H9 (cell line): ENCODE data around the gene CD164. TPM values are rescaled to one million over a fixed set of nuclear protein-coding genes. Genes with fewer than 3 reads are reported as not detected.

Experiments
- DNase-seq: peaks from one replicate; pipeline ENCODE4 v3.0.0-alpha.2; 2017
- H2AFZ ChIP-seq: one replicate; pipeline ENCODE4 v1.6.1; 2013; ENCODE audit warnings: mild to moderate bottlenecking, low read length, control low read depth, moderate library complexity
- H2AK5ac ChIP-seq: 2 replicates; pipeline ENCODE4 v1.6.1; 2013; ENCODE audit warnings: low read length, control low read depth, mixed read lengths; ENCODE audit not compliant: insufficient read length
- H2BK120ac ChIP-seq: one replicate; pipeline ENCODE4 v1.6.1; 2013; ENCODE audit warnings: low read depth, mild to moderate bottlenecking, low read length, control low read depth, inconsistent platforms; ENCODE audit not compliant: poor library complexity, severe bottlenecking
- H2BK12ac ChIP-seq: 2 replicates; pipeline ENCODE4 v1.6.1; 2013; ENCODE audit warnings: low read length, control low read depth, mixed read lengths, low read depth; ENCODE audit not compliant: insufficient read length
- H2BK15ac ChIP-seq: 2 replicates; pipeline ENCODE4 v1.6.1; 2013; ENCODE audit warnings: low read depth, low read length, control low read depth
- H2BK20ac ChIP-seq: one replicate; pipeline ENCODE4 v1.6.1; 2013; ENCODE audit warnings: low read depth, mild to moderate bottlenecking, low read length, control low read depth, inconsistent platforms; ENCODE audit not compliant: poor library complexity, severe bottlenecking
- H2BK5ac ChIP-seq: 2 replicates; pipeline ENCODE4 v1.6.1; 2013; ENCODE audit warnings: low read length, control low read depth, mixed read lengths; ENCODE audit not compliant: insufficient read length
- H3K14ac ChIP-seq: 2 replicates; pipeline ENCODE4 v1.6.1; 2013; ENCODE audit warnings: low read length, control low read depth; ENCODE audit not compliant: insufficient read depth
- H3K18ac ChIP-seq: 2 replicates; pipeline ENCODE4 v1.6.1; 2013; ENCODE audit warnings: low read depth, mild to moderate bottlenecking, mixed read lengths, low read length, control low read depth; ENCODE audit not compliant: insufficient read length
- H3K23ac ChIP-seq: 2 replicates; pipeline ENCODE4 v1.6.1; 2013; ENCODE audit warnings: low read length, control low read depth, mixed read lengths, low read depth; ENCODE audit not compliant: insufficient read length
- H3K23me2 ChIP-seq: 2 replicates; pipeline ENCODE4 v1.6.1; 2013; ENCODE audit warnings: low read depth, mild to moderate bottlenecking, mixed read lengths, low read length, control low read depth; ENCODE audit not compliant: insufficient read length, poor library complexity, severe bottlenecking
- H3K27ac ChIP-seq: 2 replicates; pipeline ENCODE4 v1.5.1; 2013; ENCODE audit warnings: low read length, control low read depth, mixed read lengths, low read depth; ENCODE audit not compliant: insufficient read length
- H3K27me3 ChIP-seq: 2 replicates; pipeline ENCODE4 v1.6.1; 2013; ENCODE audit warnings: low read length, control low read depth, inconsistent platforms; ENCODE audit not compliant: insufficient read depth
- H3K4ac ChIP-seq: 2 replicates; pipeline ENCODE4 v1.6.1; 2013; ENCODE audit warnings: low read depth, mild to moderate bottlenecking, control low read depth, inconsistent platforms, low read length, moderate library complexity
- H3K4me1 ChIP-seq: 2 replicates; pipeline ENCODE4 v1.6.1; 2013; ENCODE audit warnings: low read length, control low read depth, inconsistent platforms; ENCODE audit not compliant: insufficient read depth
- H3K4me2 ChIP-seq: 2 replicates; pipeline ENCODE4 v1.6.1; 2013; ENCODE audit warnings: low read length, control low read depth, mixed read lengths; ENCODE audit not compliant: insufficient read length, insufficient read depth
- H3K56ac ChIP-seq: 2 replicates; pipeline ENCODE4 v1.6.1; 2013; ENCODE audit warnings: low read depth, mild to moderate bottlenecking, mixed read lengths, low read length, control low read depth; ENCODE audit not compliant: insufficient read length
- H3K79me1 ChIP-seq: 2 replicates; pipeline ENCODE4 v1.6.1; 2013; ENCODE audit warnings: low read depth, mild to moderate bottlenecking, moderate library complexity, low read length, control low read depth, inconsistent platforms; ENCODE audit not compliant: insufficient read depth, poor library complexity, severe bottlenecking
- H3K79me2 ChIP-seq: 2 replicates; pipeline ENCODE4 v1.6.1; 2013; ENCODE audit warnings: low read length, control low read depth, inconsistent platforms; ENCODE audit not compliant: insufficient read depth
- H3K9ac ChIP-seq: 2 replicates; pipeline ENCODE4 v1.6.1; 2013; ENCODE audit warnings: low read length, control low read depth, mixed read lengths; ENCODE audit not compliant: insufficient read length; ENCODE audit errors: extremely low read depth
- H3K9me3 ChIP-seq: one replicate; pipeline ENCODE4 v1.6.1; 2013; ENCODE audit warnings: low read depth, low read length, inconsistent platforms; ENCODE audit not compliant: control insufficient read depth
- H3T11ph ChIP-seq: one replicate; pipeline ENCODE4 v1.6.1; 2013; ENCODE audit warnings: mild to moderate bottlenecking, low read length, control low read depth, inconsistent platforms
- H4K20me1 ChIP-seq: one replicate; pipeline ENCODE4 v1.6.1; 2013; ENCODE audit not compliant: control insufficient read depth, insufficient read length, insufficient read depth
- H4K5ac ChIP-seq: 2 replicates; pipeline ENCODE4 v1.6.1; 2013; ENCODE audit warnings: low read depth, mild to moderate bottlenecking, mixed read lengths, low read length, control low read depth; ENCODE audit not compliant: insufficient read length
- H4K8ac ChIP-seq: replicated peaks from 2 replicates; pipeline ENCODE4 v1.6.1; 2013; ENCODE audit warnings: low read length, control low read depth, mixed read lengths, low read depth; ENCODE audit not compliant: insufficient read length
- H4K91ac ChIP-seq: 2 replicates; pipeline ENCODE4 v1.6.1; 2013; ENCODE audit warnings: low read depth, mild to moderate bottlenecking, moderate library complexity, mixed read lengths, low read length, control low read depth; ENCODE audit not compliant: insufficient read length
- H3K27ac Mint-ChIP-seq, 3 experiments: 2 replicates in 2 of 3; 3 replicates in 1 of 3; pipeline ENCODE4 v1.8.0; 2020 to 2021; ENCODE audit warnings: mixed read lengths in 3 of 3, mild to moderate bottlenecking in 1 of 3, moderate library complexity in 1 of 3
- H3K27me3 Mint-ChIP-seq: 2 replicates; pipeline ENCODE4 v1.8.0; 2021; ENCODE audit warnings: low read depth, mild to moderate bottlenecking, moderate library complexity, mixed read lengths
- H3K36me3 Mint-ChIP-seq, 3 experiments: 2 replicates in 2 of 3; 3 replicates in 1 of 3; pipeline ENCODE4 v1.8.0; 2020 to 2021; ENCODE audit warnings: low read depth in 3 of 3, mixed read lengths in 3 of 3; ENCODE audit not compliant: insufficient read depth in 1 of 3
- H3K4me1 Mint-ChIP-seq, 2 experiments: 2 replicates each; pipeline ENCODE4 v1.8.0; 2020; ENCODE audit warnings: mixed read lengths in 2 of 2
- H3K4me3 Mint-ChIP-seq, 2 experiments: 2 replicates in 1 of 2; 3 replicates in 1 of 2; pipeline ENCODE4 v1.8.0; 2020 to 2021; ENCODE audit warnings: mild to moderate bottlenecking in 2 of 2, mixed read lengths in 2 of 2, moderate library complexity in 1 of 2
- H3K9me3 Mint-ChIP-seq, 2 experiments: 2 replicates in 1 of 2; 3 replicates in 1 of 2; pipeline ENCODE4 v1.8.0; 2020; ENCODE audit warnings: mild to moderate bottlenecking in 2 of 2, mixed read lengths in 2 of 2, moderate library complexity in 1 of 2
- WGBS: extraction: QIAGEN DNeasy Blood & Tissue Kit; methylation state at CpG from one replicate; pipeline ENCODE4 v1.1.7; 2013; ENCODE audit warnings: missing lambda C conversion rate, low lambda C conversion rate, mixed read lengths; ENCODE audit not compliant: insufficient read length; ENCODE audit errors: extremely low coverage; 5-methylcytosine and 5-hydroxymethylcytosine counted together
- total RNA-seq: library from RNA; stranded (reverse); gene quantifications from 2 replicates; pipeline ENCODE4 v1.2.1, GENCODE V29; 2021
- TF ChIP-seq, protein P1 (sequence below): fragments of 200-600 bp; sonication (generic); conservative IDR thresholded peaks from 3 replicates; pipeline ENCODE4 v1.8.0; 2021; ENCODE audit warnings: antibody characterized with exemption, mild to moderate bottlenecking

The CD164 gene
- total RNA-seq, 1 experiment from 2014 or later = 130 TPM

DNA sequence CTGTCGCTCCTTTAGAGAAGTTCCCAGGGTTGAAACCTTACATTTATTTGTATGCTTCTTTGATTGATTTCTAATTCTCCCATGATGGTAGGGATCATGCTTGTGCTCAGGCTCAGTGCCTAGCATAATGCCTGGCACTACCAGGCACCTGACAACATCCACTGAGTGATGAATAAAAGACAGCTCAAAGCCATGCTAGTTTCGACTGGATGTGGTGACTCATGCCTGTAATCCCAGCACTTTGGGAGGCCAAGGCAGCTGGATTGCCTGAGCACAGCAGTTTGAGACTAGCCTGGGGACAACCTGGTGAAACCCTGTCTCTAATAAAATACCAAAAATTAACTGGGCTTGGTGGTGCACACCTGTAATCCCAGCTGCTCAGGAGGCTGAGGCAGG is 11.6 kb upstream of the CD164 start:
- Mint-ChIP-seq H3K4me1 (peaks cover 0 to 3% of the 10 kb centered on the region in 2 experiments; a peak in 1 of 4 replicates), H3K36me3 (no peaks in the 10 kb centered on the region), H3K27ac (no peak overlapping the region), H3K9me3 (no peaks in the 10 kb centered on the region), H3K27me3 (no peaks in the 10 kb centered on the region; the same call in 1 of the 2 replicates), H3K4me3 (no peak overlapping the region)
- Histone ChIP-seq H3K23ac (no peak overlapping the region), H3K23me2 (no peaks in the 10 kb centered on the region), H2BK20ac (no peak overlapping the region), H3K18ac (no peak overlapping the region), H3K9ac (no peak overlapping the region), H3K27ac (no peak overlapping the region), H3K4ac (no peak overlapping the region; the same call in 1 of the 2 replicates), H3K4me2 (no peak overlapping the region), H4K91ac (no peak overlapping the region), H3K9me3 (no peaks in the 10 kb centered on the region), H4K20me1 (no peaks in the 10 kb centered on the region), H2BK12ac (no peak overlapping the region), H3T11ph (no peak overlapping the region), H3K27me3 (no peaks in the 10 kb centered on the region), H2BK120ac (no peak overlapping the region), H3K79me1 (no peaks in the 10 kb centered on the region), H4K8ac (no peak overlapping the region), H2AK5ac (no peak overlapping the region), H4K5ac (no peak overlapping the region), H3K4me1 (no peaks in the 10 kb centered on the region), H3K56ac (no peak overlapping the region), H2BK15ac (no peak overlapping the region), H2BK5ac (no peak overlapping the region), H2AFZ (no peak overlapping the region), H3K14ac (no peak overlapping the region), H3K79me2 (no peaks in the 10 kb centered on the region)
- TF ChIP-seq, protein P1, sequence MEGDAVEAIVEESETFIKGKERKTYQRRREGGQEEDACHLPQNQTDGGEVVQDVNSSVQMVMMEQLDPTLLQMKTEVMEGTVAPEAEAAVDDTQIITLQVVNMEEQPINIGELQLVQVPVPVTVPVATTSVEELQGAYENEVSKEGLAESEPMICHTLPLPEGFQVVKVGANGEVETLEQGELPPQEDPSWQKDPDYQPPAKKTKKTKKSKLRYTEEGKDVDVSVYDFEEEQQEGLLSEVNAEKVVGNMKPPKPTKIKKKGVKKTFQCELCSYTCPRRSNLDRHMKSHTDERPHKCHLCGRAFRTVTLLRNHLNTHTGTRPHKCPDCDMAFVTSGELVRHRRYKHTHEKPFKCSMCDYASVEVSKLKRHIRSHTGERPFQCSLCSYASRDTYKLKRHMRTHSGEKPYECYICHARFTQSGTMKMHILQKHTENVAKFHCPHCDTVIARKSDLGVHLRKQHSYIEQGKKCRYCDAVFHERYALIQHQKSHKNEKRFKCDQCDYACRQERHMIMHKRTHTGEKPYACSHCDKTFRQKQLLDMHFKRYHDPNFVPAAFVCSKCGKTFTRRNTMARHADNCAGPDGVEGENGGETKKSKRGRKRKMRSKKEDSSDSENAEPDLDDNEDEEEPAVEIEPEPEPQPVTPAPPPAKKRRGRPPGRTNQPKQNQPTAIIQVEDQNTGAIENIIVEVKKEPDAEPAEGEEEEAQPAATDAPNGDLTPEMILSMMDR = no peak
- no CpG with 5 or more reads among the region's 2 CpGs for WGBS
- no peak for DNase-seq
